K562 (cell line): ENCODE results near the gene CCDC47. TPM values are rescaled to one million over a fixed set of nuclear protein-coding genes. Genes with fewer than 3 reads are reported as not detected.

Source experiments
- AFF1 ChIP-seq, 2 experiments: fragments of 450-650 bp; IDR thresholded peaks; 2 replicates each; pipeline ENCODE4 v1.6.1; 2018; ENCODE audit warnings: mild to moderate bottlenecking in 2 of 2, low read depth in 1 of 2; ENCODE audit not compliant: partially characterized antibody in 2 of 2
- CBX5 ChIP-seq: IDR thresholded peaks from 2 replicates; pipeline ENCODE4 v1.6.1; 2014; ENCODE audit warnings: low read depth, borderline replicate concordance
- DMBX1 ChIP-seq: fragments of 250-450 bp; sonication (Bioruptor Pico); IDR thresholded peaks from 2 replicates; pipeline ENCODE4 v1.8.0; 2022; ENCODE audit warnings: inconsistent platforms, mild to moderate bottlenecking, moderate library complexity, borderline replicate concordance
- E2F3 ChIP-seq: fragments of 250-450 bp; sonication (Bioruptor Pico); IDR thresholded peaks from 2 replicates; pipeline ENCODE4 v1.4.0; 2020; ENCODE audit warnings: mild to moderate bottlenecking
- FOSL1 ChIP-seq: fragments of 200-800 bp; sonication (Bioruptor generic); conservative IDR thresholded peaks from 2 replicates; pipeline ENCODE4 v1.6.1; 2016; ENCODE audit warnings: missing genetic modification characterization, missing compliant biosample characterization
- HOMEZ ChIP-seq: fragments of 250-450 bp; sonication (Bioruptor Pico); IDR thresholded peaks from 2 replicates; pipeline ENCODE4 v1.4.0; 2020; ENCODE audit warnings: mild to moderate bottlenecking, moderate library complexity
- KLF1 ChIP-seq: fragments of 450-650 bp; IDR thresholded peaks from 2 replicates; pipeline ENCODE4 v1.6.1; 2016; ENCODE audit warnings: missing genetic modification characterization, missing compliant biosample characterization
- PHB ChIP-seq: fragments of 250-450 bp; sonication (Bioruptor Pico); IDR thresholded peaks from 2 replicates; pipeline ENCODE4 v1.5.0; 2021
- PHB2 ChIP-seq: fragments of 450-650 bp; IDR thresholded peaks from 2 replicates; pipeline ENCODE4 v1.6.1; 2017; ENCODE audit warnings: low read depth
- POLR2AphosphoS5 ChIP-seq: IDR thresholded peaks from 2 replicates; pipeline ENCODE4 v1.6.1; 2011; ENCODE audit warnings: mild to moderate bottlenecking, low read depth, low read length, moderate library complexity; ENCODE audit not compliant: control insufficient read depth, insufficient read depth
- SMAD3 ChIP-seq: fragments of 450-650 bp; formaldehyde crosslinking; conservative IDR thresholded peaks from 2 replicates; pipeline ENCODE4 v1.4.0; 2020; ENCODE audit warnings: mild to moderate bottlenecking
- TAL1 ChIP-seq: fragments of 450-650 bp; IDR thresholded peaks from 2 replicates; pipeline ENCODE4 v1.6.1; 2016; ENCODE audit warnings: mild to moderate bottlenecking
- THRB ChIP-seq: fragments of 450-650 bp; formaldehyde crosslinking; conservative IDR thresholded peaks from 2 replicates; pipeline ENCODE4 v1.4.0; 2022; ENCODE audit warnings: mild to moderate bottlenecking, missing genetic modification characterization
- ZBTB5 ChIP-seq: fragments of 450-650 bp; IDR thresholded peaks from 2 replicates; pipeline ENCODE4 v1.6.1; 2017; ENCODE audit warnings: antibody characterized with exemption
- ZNF224 ChIP-seq: sonication (generic); formaldehyde crosslinking; IDR thresholded peaks from 2 replicates; pipeline ENCODE4 v1.8.0; 2022; ENCODE audit warnings: mild to moderate bottlenecking, missing genetic modification reagents
- ZNF740 ChIP-seq, 3 experiments: fragments of 200-800 bp in 1 of 3; sonication (Bioruptor generic) in 1 of 3; sonication (generic) in 1 of 3; formaldehyde crosslinking in 1 of 3; IDR thresholded peaks; 2 replicates each; pipeline versions ENCODE4 v1.6.1 to v1.8.0; 2016 to 2022; ENCODE audit warnings: mild to moderate bottlenecking in 2 of 3, missing compliant biosample characterization in 2 of 3, missing genetic modification characterization in 2 of 3, missing genetic modification reagents in 1 of 3
- polyA plus RNA-seq, 8 experiments: library from polyadenylated mRNA; depleted of rRNA in 4 of 8; stranded (reverse) in 5 of 8; unstranded in 3 of 8; fragments of >200 nt; fragmentation: Nextera tagmentation in 2 of 8; fragmentation: Illumina TruSeq in 1 of 8; extraction: Ambion mirVana in 2 of 8; extraction: Trizol in 1 of 8; gene quantifications; 2 replicates each; pipeline versions ENCODE4 v1.2.1 to v1.2.3, GENCODE V29; 2011 to 2014; ENCODE audit warnings: inconsistent platforms in 1 of 8, missing spikeins in 1 of 8
- total RNA-seq, 7 experiments: library from RNA; depleted of rRNA in 6 of 7; stranded (reverse); fragments of >200 nt in 6 of 7; fragmentation: Illumina TruSeq in 2 of 7; extraction: Trizol in 2 of 7; gene quantifications; 2 replicates each; pipeline versions ENCODE4 v1.2.1 to v1.2.3, GENCODE V29; 2011 to 2021; ENCODE audit warnings: low replicate concordance in 1 of 7

CCDC47 gene
- total and polyA plus RNA-seq, 9 of the 15 experiments (the other 6 are each of a cell fraction or from before 2014, with no cell fraction given): 15.5 to 162 (median 122) TPM

GRCh38 chr17:63773272-63774140 is at the start of gene CCDC47 (continued):
- TF ChIP-seq AFF1 (IDR thresholded peaks at IDR 0.05; ENCODE audit: low read depth in 1 of 2, partially characterized antibody in 2 of 2) (peak in 1 of 2 experiments; percentile 91), CBX5 (no peak), TAL1 (no peak), HOMEZ (CRISPR knock-in tag) (no peak), E2F3 (CRISPR knock-in tag) (0 out of 2 replicates have a peak, but pooled peaks have one; percentile 47), PHB (CRISPR knock-in tag) (0 out of 2 replicates have a peak, but pooled peaks have one; percentile 30), DMBX1 (CRISPR knock-in tag) (no peak), ZNF740 (CRISPR knock-in tag; IDR thresholded peaks at IDR 0.05) (no peak), ZNF740 (tag; IDR thresholded peaks at IDR 0.05) (no peak), ZBTB5 (no peak), KLF1 (tag) (peak; percentile 64), FOSL1 (tag) (peak; percentile 44; the same call in 1 of the 2 replicates), ZNF224 (CRISPR knock-in tag) (no peak), POLR2AphosphoS5 (peak; percentile 60; the same call in 1 of the 2 replicates), THRB (CRISPR knock-in tag) (peak; percentile 66; the same call in 1 of the 2 replicates), SMAD3 (CRISPR knock-in tag) (0 out of 2 replicates have a peak, but pooled peaks have one; percentile 60), PHB2 (no peak)
